ENCODE data around the gene DENND1C.

GRCh38 chr19:6494438-6495036, 12.9 kb upstream of the DENND1C start:
- TF ChIP-seq EZH2 (IDR thresholded peaks at IDR 0.05; ENCODE audit: low read depth, low read length, severe bottlenecking) = no peak
- TF ChIP-seq EP300 (IDR thresholded peaks at IDR 0.05; ENCODE audit: borderline replicate concordance in 1 of 2, low read depth in 2 of 2, low read length in 2 of 2) = no peak
- TF ChIP-seq MAX (IDR thresholded peaks at IDR 0.05) = no peak
- no peak for TF ChIP-seq SIN3A (conservative IDR thresholded peaks at IDR 0.05 in 1 of 2, IDR thresholded peaks at IDR 0.05 in 1 of 2; ENCODE audit: low read depth in 1 of 2, low read length in 2 of 2)
- TF ChIP-seq RAD21 (IDR thresholded peaks at IDR 0.05 in 1 of 2, conservative IDR thresholded peaks at IDR 0.05 in 1 of 2; ENCODE audit: low read depth in 2 of 2, low read length in 2 of 2) = no peak
- TF ChIP-seq CTCF (IDR thresholded peaks at IDR 0.05; ENCODE audit: control extremely low read depth in 1 of 3, insufficient read depth in 1 of 3, low read depth in 1 of 3, low read length in 3 of 3) = no peak
- TF ChIP-seq SUZ12 (IDR thresholded peaks at IDR 0.05; ENCODE audit: low read length) = no peak
- TF ChIP-seq POLR2A (IDR thresholded peaks at IDR 0.05; ENCODE audit: control extremely low read depth in 1 of 2, low read depth in 2 of 2, low read length in 2 of 2) = no peak
